Ectodermal cell (in vitro differentiated cells): Measurements from ENCODE around the gene KIF3C.

Experiments
- H3K27ac ChIP-seq: 2 replicates; pipeline ENCODE4 v1.7.0; 2013; ENCODE audit warnings: mild to moderate bottlenecking, low read depth, low read length; ENCODE audit not compliant: insufficient read depth, poor library complexity, severe bottlenecking
- H3K27me3 ChIP-seq: 2 replicates; pipeline ENCODE4 v1.7.0; 2013; ENCODE audit warnings: mild to moderate bottlenecking, low read length; ENCODE audit not compliant: insufficient read depth, control insufficient read depth, poor library complexity, severe bottlenecking
- H3K36me3 ChIP-seq: one replicate; pipeline ENCODE4 v1.7.0; 2013; ENCODE audit warnings: low read length; ENCODE audit not compliant: control insufficient read depth, insufficient read depth
- H3K4me1 ChIP-seq: one replicate; pipeline ENCODE4 v1.7.0; 2013; ENCODE audit warnings: low read length; ENCODE audit not compliant: control insufficient read depth, insufficient read depth
- H3K4me3 ChIP-seq: 2 replicates; pipeline ENCODE4 v1.7.0; 2013; ENCODE audit warnings: low read depth, low read length, control low read depth; ENCODE audit not compliant: insufficient read depth
- H3K9me3 ChIP-seq: 2 replicates; pipeline ENCODE4 v1.7.0; 2013; ENCODE audit warnings: mild to moderate bottlenecking, low read length, moderate library complexity; ENCODE audit not compliant: control insufficient read depth
- WGBS, 2 experiments: methylation state at CpG; one replicate each; pipeline ENCODE4 v1.1.7; 2013; ENCODE audit warnings: missing lambda C conversion rate in 2 of 2; 5-methylcytosine and 5-hydroxymethylcytosine counted together

KIF3C gene

DNA sequence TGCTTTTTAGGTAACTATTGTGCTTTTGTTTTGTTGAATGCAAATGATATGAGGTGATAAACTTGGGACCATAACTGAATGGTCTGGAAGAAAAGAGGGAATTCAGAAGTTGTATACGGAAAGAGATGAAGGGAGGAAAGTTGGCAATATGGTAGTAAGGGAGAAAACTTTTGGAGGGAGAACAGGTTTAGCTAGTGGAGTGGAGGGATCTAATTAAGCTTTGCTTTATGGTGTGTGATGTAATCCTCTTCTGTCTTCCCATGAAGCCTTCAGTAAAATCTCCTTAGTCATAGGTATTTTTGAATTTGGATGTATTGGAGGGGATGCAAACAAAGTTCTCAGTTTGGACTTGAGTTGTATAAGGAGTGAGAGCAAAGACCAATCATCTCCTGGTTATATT, 31.4 kb upstream of the KIF3C start:
- no peaks in the 10 kb centered on the region for H3K27me3 ChIP-seq
- H3K4me1 ChIP-seq = peaks cover 29% of the 10 kb centered on the region
- H3K36me3 ChIP-seq = no peaks in the 10 kb centered on the region
- H3K9me3 ChIP-seq = no peaks in the 10 kb centered on the region
- no peak overlapping the region for H3K27ac ChIP-seq
- H3K4me3 ChIP-seq = no peak overlapping the region
- WGBS, 2 experiments = 94% methylated on average over 1 of the region's 1 CpG

DNA sequence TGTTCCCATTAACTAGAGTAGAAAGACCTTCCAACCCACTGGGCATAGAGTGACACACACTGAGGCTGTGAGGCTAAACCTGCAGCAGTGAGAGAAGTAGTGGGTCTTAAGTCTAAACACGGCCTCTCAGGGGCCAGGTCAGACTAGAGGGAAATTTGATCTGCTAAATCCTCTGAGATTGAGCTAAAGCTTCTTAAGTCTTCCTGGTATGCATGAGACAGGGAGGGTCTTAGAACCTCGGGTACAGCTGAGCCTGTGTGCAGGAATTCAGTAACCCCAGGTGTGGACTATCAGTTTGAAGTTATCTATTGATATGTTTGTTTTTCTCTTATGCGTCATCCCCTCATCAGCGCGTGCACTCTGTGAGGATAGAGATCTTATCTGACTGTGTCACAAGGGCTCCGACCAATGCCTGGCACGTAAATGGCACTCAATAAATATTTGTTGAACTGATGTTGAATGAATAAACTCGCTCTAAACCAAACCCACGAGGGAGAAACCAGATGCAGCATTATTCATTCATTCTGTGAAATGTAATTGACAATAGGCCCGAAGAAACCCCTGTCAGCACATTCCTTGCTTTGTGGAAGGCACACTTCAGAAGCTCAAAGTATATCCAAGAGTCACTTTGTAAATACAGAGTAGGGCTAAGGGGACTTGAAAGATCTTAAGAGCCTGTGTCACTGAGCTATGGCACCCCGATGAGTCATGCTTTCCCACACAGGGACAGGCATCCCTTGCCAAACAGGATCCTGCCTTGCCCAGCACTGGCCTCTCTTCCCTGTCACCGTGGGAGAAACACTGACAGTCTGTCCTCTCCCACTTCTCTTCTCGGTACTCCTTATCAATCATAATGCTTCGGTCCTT, 29.9 kb upstream of the KIF3C start:
- 55 to 59% methylated on average over 14 of the region's 14 CpGs for WGBS, 2 experiments
- H3K27ac ChIP-seq = peak overlapping the region; percentile 80

GRCh38 chr2:26011609-26011989, 29.3 kb upstream of the KIF3C start:
- Histone ChIP-seq H3K27me3 (no peaks in the 10 kb centered on the region), H3K27ac (peak overlapping the region; percentile 80), H3K4me1 (peaks cover 20% of the 10 kb centered on the region), H3K9me3 (no peaks in the 10 kb centered on the region), H3K36me3 (no peaks in the 10 kb centered on the region), H3K4me3 (no peak overlapping the region)
- WGBS, 2 experiments = 58 to 59% methylated on average over 6 of the region's 6 CpGs

More for the DNA sequence above, 29.9 kb upstream of the KIF3C start:
- no peaks in the 10 kb centered on the region for H3K27me3 ChIP-seq
- H3K4me3 ChIP-seq = no peak overlapping the region
- no peaks in the 10 kb centered on the region for H3K9me3 ChIP-seq
- H3K4me1 ChIP-seq = peaks cover 20% of the 10 kb centered on the region
- no peaks in the 10 kb centered on the region for H3K36me3 ChIP-seq

DNA sequence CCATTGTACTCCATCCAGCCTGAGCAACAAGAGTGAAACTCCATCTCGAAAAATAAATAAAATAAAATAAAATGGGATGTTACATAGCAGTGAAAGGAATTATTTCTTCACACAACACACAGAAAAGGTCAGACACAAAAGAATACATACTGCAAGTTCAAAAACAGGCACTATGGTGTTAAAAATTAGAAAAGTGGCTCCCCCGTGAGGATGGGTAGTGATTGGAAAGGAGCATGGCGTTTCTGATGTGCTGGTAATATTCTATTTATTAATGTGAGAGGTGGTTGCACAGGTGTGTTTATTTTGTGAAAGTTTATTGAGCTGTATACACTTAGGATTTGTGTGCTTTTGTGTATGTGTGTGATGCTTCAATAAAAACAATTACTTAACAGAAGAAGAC, 28.6 kb upstream of the KIF3C start:
- WGBS, 2 experiments = 87 to 93% methylated on average over 2 of the region's 3 CpGs

DNA sequence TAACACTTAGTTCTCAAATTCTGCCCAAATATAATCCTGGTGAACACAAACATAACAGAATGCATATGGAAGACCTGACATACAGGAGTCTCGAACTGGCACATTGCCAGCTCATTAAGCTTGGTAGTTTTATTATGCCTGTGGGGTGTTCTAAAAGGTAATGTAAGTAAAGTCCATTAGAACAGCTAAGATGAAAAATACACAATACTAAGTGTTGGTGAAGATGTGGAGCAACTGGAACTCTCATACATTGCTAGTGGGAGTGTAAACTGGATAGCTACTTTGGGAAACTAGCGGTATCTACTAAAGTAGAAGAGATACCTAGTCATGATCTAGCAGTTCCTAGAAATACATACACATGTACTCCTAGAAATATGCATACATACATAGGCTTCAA, 27.3 kb upstream of the KIF3C start:
- no peak overlapping the region for H3K4me3 ChIP-seq
- no peaks in the 10 kb centered on the region for H3K27me3 ChIP-seq
- H3K9me3 ChIP-seq = no peaks in the 10 kb centered on the region
- peaks cover 20% of the 10 kb centered on the region for H3K4me1 ChIP-seq
- WGBS, 2 experiments = 86 to 91% methylated on average over 2 of the region's 2 CpGs
- H3K36me3 ChIP-seq = no peaks in the 10 kb centered on the region
- H3K27ac ChIP-seq = no peak overlapping the region

More for the DNA sequence above, 28.6 kb upstream of the KIF3C start:
- no peak overlapping the region for H3K4me3 ChIP-seq
- peaks cover 20% of the 10 kb centered on the region for H3K4me1 ChIP-seq
- no peaks in the 10 kb centered on the region for H3K9me3 ChIP-seq
- no peaks in the 10 kb centered on the region for H3K36me3 ChIP-seq
- H3K27ac ChIP-seq = no peak overlapping the region
- no peaks in the 10 kb centered on the region for H3K27me3 ChIP-seq

DNA sequence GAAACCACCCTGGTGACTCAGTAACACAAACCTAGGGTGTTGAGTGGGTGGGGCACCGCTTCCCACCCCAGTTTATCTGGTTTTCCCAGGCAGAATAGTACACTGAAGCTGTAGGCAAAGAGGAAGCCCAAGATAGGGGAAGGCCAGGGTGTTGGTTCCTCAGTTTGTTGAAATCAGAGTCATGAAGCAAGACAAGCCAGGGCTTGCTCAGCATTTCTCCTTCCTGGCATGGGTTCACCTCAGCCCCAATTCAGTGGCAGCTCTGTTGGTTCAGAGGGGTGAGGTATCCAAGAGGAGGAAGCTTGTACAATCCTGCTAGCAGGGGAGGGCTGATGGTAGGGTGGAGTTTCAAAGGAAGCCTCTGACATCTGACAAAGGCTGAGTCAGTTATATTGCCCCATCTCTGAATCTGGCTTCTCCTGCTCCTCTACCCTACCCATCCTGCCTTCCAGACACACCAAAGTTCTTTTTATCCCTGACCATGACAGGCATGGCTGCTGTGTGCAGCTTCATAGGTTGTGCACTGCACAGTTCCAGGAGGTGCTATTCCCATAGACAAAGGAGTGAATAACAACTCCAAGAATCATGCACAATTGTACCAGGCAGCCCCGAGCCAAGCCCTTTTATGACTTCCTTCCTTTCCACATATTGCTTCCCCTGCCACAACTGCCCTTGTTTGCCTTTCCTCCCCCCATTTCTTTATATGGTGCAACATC, 26.7 kb upstream of the KIF3C start:
- H3K9me3 ChIP-seq = no peaks in the 10 kb centered on the region
- H3K4me1 ChIP-seq = peaks cover 20% of the 10 kb centered on the region
- no peak overlapping the region for H3K27ac ChIP-seq
- no peaks in the 10 kb centered on the region for H3K27me3 ChIP-seq
- 91 to 93% methylated on average over 2 of the region's 2 CpGs for WGBS, 2 experiments
- no peak overlapping the region for H3K4me3 ChIP-seq
- no peaks in the 10 kb centered on the region for H3K36me3 ChIP-seq

DNA sequence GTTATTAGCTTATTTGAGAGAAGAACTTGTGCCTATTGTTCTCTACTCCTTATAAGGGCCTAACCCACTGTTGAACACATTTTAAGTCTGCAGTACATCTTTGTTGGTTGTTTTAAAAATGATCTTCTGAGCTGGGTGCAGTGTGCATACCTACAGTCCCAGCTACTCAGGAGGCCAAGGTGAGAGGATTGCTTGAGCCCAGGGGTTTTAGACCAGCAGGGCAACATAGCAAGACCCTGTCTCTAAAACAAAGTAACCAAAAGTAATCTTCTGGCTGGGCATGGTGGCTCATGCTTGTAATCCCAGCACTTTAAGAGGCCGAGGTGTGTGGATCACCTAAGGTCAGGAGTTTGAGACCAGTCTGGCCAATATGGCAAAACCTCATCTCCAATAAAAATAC, 25.8 kb upstream of the KIF3C start:
- no peaks in the 10 kb centered on the region for H3K9me3 ChIP-seq
- WGBS, 2 experiments = 97 to 98% methylated on average over 1 of the region's 1 CpG
- H3K4me3 ChIP-seq = no peak overlapping the region
- no peaks in the 10 kb centered on the region for H3K27me3 ChIP-seq
- no peaks in the 10 kb centered on the region for H3K36me3 ChIP-seq
- no peak overlapping the region for H3K27ac ChIP-seq
- H3K4me1 ChIP-seq = peaks cover 20% of the 10 kb centered on the region

DNA sequence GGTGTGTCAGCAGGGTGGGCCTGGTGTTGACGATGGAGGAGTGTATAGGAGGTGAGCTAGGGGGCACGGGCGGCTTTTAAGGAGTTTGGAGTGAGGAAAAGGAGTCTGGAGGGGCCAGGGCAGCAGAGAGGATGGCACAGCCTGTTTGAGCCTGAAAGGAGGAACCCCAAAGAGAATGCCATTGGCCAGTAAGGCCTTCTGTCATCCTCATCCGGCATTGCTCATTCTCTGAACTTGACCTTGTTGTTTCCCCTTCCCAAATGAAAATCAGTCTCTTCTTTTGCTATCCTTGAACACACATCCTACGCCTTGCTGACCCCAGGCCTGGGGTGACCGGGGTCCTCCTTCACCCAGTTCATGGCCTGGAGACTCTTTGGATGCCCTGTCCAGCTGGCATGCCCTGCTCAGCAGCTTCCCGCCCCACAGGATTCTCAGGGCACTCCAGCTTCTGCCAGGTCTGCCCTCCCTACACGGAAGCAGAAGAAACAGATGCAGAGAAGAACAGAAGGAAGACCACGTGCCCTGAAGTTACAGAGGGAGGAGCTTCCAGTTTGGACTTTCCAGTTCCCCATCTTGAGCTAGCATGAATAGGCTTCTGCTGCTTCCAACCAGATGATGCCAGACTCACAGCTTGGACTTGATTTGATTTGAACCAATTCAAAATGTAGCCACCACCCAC, 20.5 kb upstream of the KIF3C start:
- 90 to 93% methylated on average over 9 of the region's 9 CpGs for WGBS, 2 experiments
- Histone ChIP-seq H3K4me1 (no peaks in the 10 kb centered on the region), H3K9me3 (no peaks in the 10 kb centered on the region), H3K27ac (no peak overlapping the region), H3K27me3 (no peaks in the 10 kb centered on the region), H3K4me3 (no peak overlapping the region), H3K36me3 (no peaks in the 10 kb centered on the region)

DNA sequence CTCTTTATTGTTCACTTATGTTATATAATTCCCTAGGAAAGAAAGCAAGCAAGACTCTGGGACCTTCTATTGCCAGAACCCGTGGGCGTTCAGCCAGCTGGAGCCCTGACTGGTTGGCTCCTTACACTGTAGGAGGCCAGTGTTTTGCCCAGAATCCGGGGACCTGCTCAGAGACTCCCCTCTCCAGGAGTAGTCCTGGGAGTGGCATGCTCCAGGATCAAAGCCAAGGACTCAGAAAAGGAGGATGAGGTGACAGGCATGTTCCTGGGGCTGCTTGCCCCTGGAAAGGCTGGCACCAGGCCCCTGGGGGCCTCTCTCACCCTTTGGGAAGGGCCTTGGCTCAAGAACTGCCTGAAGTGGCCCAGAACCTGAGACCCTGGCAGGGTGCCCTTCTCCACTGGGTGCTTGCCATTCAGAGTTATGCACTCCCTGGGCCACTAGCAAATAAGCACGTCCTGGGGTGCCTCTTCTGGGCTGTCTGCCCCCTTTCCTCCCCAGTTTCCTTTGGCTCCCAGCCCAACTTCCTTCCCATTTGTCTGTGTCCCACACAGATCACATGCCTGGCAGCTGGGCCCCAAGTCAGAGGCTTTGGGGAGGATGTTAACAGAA, 19.6 kb upstream of the KIF3C start:
- H3K4me3 ChIP-seq = no peak overlapping the region
- H3K27me3 ChIP-seq = no peaks in the 10 kb centered on the region
- 80 to 81% methylated on average over 4 of the region's 4 CpGs for WGBS, 2 experiments
- no peak overlapping the region for H3K27ac ChIP-seq
- H3K9me3 ChIP-seq = no peaks in the 10 kb centered on the region
- H3K36me3 ChIP-seq = no peaks in the 10 kb centered on the region
- no peaks in the 10 kb centered on the region for H3K4me1 ChIP-seq
